Gastroesophageal sphincter (tissue), 4 donors: ENCODE results near the gene APOH. TPM values are rescaled to one million over a fixed set of nuclear protein-coding genes. Genes with fewer than 3 reads are reported as not detected.
A peak's percentile ranks its signal among the peaks of the same experiment; 100 is the strongest.

Experiments
- ATAC-seq: fragments of 150-250 bp; one replicate; pipeline ENCODE4 v1.9.1; 2016; ENCODE audit warnings: mild to moderate bottlenecking, moderate library complexity
- H3K27ac ChIP-seq, 4 donors: fragments of 200-600 bp; sonication (generic) in 3 of 4; 1 replicate in 3 of 4; 2 replicates in 1 of 4; pipeline ENCODE4 v1.5.1; 2016 to 2019
- H3K27me3 ChIP-seq: fragments of 200-600 bp; sonication (generic); one replicate; pipeline ENCODE4 v1.5.1; 2019
- H3K36me3 ChIP-seq, 2 donors: fragments of 200-600 bp; sonication (generic); one replicate each; pipeline ENCODE4 v1.5.1; 2019; ENCODE audit warnings: control low read depth in 1 of 2
- H3K4me1 ChIP-seq, 3 donors: fragments of 200-600 bp; sonication (generic); 1 replicate in 2 of 3; 2 replicates in 1 of 3; pipeline ENCODE4 v1.5.1; 2016 to 2019; ENCODE audit warnings: control low read depth in 2 of 3
- H3K4me3 ChIP-seq, 2 donors: fragments of 200-600 bp; sonication (generic); one replicate each; pipeline ENCODE4 v1.5.1; 2019; ENCODE audit warnings: mild to moderate bottlenecking in 1 of 2, moderate library complexity in 1 of 2
- H3K9me3 ChIP-seq, 3 donors: fragments of 200-600 bp; sonication (generic); one replicate each; pipeline ENCODE4 v1.5.1; 2017 to 2019; ENCODE audit warnings: control low read depth in 2 of 3
- EP300 ChIP-seq: sonication (generic); formaldehyde crosslinking; IDR thresholded peaks from one replicate; pipeline ENCODE4 v1.6.1; 2017; ENCODE audit warnings: antibody characterized with exemption, mild to moderate bottlenecking
- POLR2A ChIP-seq, 2 donors: fragments of 450-650 bp; IDR thresholded peaks; one replicate each; pipeline ENCODE4 v1.6.1; 2017; ENCODE audit warnings: antibody characterized with exemption in 2 of 2, mild to moderate bottlenecking in 2 of 2, moderate library complexity in 1 of 2
- POLR2AphosphoS5 ChIP-seq: sonication (generic); formaldehyde crosslinking; IDR thresholded peaks from one replicate; pipeline ENCODE4 v1.6.1; 2017; ENCODE audit warnings: antibody characterized with exemption
- WGBS, 2 donors: methylation state at CpG; one replicate each; pipeline ENCODE4 v1.1.5; 2018; ENCODE audit warnings: low coverage in 1 of 2; 5-methylcytosine and 5-hydroxymethylcytosine counted together
- total RNA-seq, 4 donors: library from RNA; depleted of rRNA; stranded (reverse); fragments of >200 nt; gene quantifications; one replicate each; pipeline ENCODE4 v1.1.0, GENCODE V29; 2016
- TF ChIP-seq, protein P1 (sequence below), 4 experiments: fragments of 200-600 bp in 2 of 4; fragments of 450-650 bp in 2 of 4; sonication (generic) in 1 of 4; IDR thresholded peaks; one replicate each; pipeline ENCODE4 v1.5.1; 2017 to 2019; ENCODE audit warnings: antibody characterized with exemption in 4 of 4, mild to moderate bottlenecking in 2 of 4, moderate library complexity in 2 of 4

The APOH gene
- total RNA-seq, 4 donors from 2014 or later, result not detected

DNA sequence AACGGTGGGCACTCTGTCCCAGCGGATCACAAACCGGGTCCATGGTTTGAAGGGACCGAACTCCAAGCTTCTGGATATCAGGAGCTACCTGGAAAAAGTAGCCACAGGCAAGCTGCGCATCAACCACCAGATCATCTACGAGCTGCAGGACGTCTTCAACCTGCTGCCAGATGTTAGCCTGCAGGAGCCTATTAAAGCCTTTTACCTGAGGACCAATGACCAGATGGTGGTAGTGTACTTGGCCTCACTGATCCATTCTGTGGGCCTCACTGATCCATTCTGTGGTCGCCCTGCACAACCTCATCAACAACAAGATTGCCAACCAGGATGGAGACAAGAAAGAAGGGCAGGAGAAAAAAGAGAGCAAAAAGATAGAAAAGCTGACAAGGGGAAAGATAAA, 31.0 kb downstream of the APOH start:
- no peaks in the 10 kb centered on the region for H3K27me3 ChIP-seq
- no peaks in the 10 kb centered on the region for H3K36me3 ChIP-seq
- TF ChIP-seq, protein P1, sequence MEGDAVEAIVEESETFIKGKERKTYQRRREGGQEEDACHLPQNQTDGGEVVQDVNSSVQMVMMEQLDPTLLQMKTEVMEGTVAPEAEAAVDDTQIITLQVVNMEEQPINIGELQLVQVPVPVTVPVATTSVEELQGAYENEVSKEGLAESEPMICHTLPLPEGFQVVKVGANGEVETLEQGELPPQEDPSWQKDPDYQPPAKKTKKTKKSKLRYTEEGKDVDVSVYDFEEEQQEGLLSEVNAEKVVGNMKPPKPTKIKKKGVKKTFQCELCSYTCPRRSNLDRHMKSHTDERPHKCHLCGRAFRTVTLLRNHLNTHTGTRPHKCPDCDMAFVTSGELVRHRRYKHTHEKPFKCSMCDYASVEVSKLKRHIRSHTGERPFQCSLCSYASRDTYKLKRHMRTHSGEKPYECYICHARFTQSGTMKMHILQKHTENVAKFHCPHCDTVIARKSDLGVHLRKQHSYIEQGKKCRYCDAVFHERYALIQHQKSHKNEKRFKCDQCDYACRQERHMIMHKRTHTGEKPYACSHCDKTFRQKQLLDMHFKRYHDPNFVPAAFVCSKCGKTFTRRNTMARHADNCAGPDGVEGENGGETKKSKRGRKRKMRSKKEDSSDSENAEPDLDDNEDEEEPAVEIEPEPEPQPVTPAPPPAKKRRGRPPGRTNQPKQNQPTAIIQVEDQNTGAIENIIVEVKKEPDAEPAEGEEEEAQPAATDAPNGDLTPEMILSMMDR (IDR thresholded peaks at IDR 0.05), result no peak
- no peak for TF ChIP-seq POLR2A (IDR thresholded peaks at IDR 0.05)
- no peak for TF ChIP-seq POLR2AphosphoS5
- TF ChIP-seq EP300, result no peak
- H3K4me3 ChIP-seq, result no peak overlapping the region
- no peaks in the 10 kb centered on the region for H3K9me3 ChIP-seq
- ATAC-seq, result no peak
- 70 to 96% methylated on average over 3 to 5 of the region's 8 CpGs for WGBS, 2 donors
- no peak overlapping the region for H3K27ac ChIP-seq
- H3K4me1 ChIP-seq, result no peaks in the 10 kb centered on the region

GRCh38 chr17:66192378-66192687, 36.9 kb downstream of the APOH start:
- H3K4me3 ChIP-seq, result peak overlapping the region; percentile 65 to 92
- peaks cover 0 to 33% (median 14%) of the 10 kb centered on the region in 3 donors for H3K4me1 ChIP-seq
- no peaks in the 10 kb centered on the region for H3K27me3 ChIP-seq
- no peak for ATAC-seq
- no peaks in the 10 kb centered on the region for H3K36me3 ChIP-seq
- H3K27ac ChIP-seq, result peak overlapping the region in 3 of 4 donors; percentile 80 to 90 (median 82)
- H3K9me3 ChIP-seq, result no peaks in the 10 kb centered on the region
- WGBS, 2 donors, result 0 to 2% methylated on average over 1 to 6 of the region's 10 CpGs
- TF ChIP-seq POLR2AphosphoS5 (no peak), POLR2A (IDR thresholded peaks at IDR 0.05) (no peak), EP300 (no peak)
- TF ChIP-seq, protein P1 (IDR thresholded peaks at IDR 0.05), result no peak

DNA sequence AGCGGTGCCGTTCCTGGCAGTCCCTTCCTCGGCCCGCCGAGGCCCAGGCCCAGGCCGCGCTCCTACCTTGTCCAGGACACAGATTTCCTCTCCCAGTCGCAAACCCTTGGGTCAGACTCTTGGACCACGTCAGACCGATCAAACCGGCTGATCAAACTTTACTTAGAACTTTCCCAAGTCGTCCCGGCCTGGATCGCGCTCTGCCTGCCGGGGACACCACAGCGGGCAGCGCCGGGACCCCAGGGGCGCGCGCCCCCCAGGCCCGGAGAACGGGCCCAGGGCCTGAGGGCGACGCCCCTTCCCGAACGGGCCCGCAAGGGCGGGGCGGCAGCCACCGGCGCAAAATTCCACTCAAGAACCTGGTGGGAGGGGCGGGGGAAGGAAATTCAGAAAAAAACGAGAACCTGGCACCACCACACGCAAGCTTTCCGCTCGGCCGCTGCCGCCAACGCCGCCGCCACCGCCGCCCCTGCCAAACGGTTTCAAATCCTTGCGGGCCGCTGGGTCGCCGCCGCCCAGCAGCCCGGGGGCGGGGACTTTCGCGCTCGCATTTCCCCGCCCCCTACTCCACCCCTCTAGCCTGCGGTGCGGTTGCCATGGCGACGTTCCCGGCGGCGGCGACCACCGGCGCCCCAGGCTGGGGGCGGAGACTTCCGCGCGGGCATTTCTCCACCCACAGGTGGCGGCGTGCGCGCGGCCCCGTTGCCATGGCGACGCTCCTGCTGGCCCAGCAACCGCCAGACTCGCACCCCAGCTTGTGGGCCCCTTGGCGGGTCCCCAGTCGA, 37.4 kb downstream of the APOH start, which contains the start of gene CEP112:
Gene CEP112, minus strand, starts transcription at position 541 of the 785 bp plus-strand sequence.
- Histone ChIP-seq H3K36me3 (no peaks in the 10 kb centered on the region), H3K9me3 (no peaks in the 10 kb centered on the region), H3K27ac (peak within 1 kb of the TSS; percentile 1 to 90 (median 81)), H3K4me3 (peak within 1 kb of the TSS; percentile 65 to 92), H3K27me3 (no peaks in the 10 kb centered on the region), H3K4me1 (peaks cover 0 to 33% (median 14%) of the 10 kb centered on the region in 3 donors)
- WGBS, 2 donors, result no CpG with 5 or more reads among the region's 83 CpGs
- TF ChIP-seq, protein P1 (IDR thresholded peaks at IDR 0.05), result peak in 2 of 4 experiments; percentile 11 to 37
- TF ChIP-seq POLR2AphosphoS5, result peak; percentile 12
- TF ChIP-seq EP300, result no peak
- ATAC-seq, result peak; percentile 86

DNA sequence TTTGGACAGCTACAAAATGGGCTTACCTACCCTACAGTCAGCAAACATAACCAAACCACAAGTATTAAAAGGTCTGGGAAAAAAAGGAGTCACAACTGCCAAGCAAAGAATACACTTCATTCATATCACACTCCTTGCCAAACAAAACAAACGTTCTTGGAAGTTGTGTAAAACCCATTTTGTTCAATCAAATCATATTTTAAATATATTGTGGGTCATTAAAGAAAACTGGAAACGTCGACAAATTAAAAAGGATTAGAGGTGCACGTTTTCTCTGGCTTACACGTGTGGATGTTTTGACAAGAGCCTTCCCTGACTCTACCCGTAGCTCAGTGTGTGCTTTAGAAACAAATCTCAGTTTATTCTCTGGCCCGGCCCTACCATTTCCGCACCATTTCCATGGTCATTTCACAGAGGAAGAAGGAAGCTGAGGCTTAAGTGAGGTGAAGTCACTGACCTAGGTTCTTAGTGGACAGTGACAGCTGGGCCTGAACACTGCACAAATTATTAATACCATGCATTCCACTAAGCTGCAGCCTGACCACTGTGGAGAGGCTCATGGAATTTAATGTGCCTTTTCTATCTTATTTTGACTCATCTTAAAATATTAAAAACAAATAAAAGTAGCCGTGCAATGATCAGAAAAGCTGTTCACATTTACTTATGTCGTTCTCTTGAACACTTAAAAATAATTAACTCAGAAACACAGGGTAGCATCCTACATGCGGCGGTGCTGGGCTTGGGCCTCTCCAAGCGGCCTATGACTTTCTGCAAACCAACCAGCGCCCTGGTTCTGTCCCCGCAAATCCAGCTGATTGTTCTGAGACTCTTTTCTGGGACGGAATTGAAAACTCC, 38.2 kb downstream of the APOH start:
- Histone ChIP-seq H3K27me3 (no peaks in the 10 kb centered on the region), H3K36me3 (no peaks in the 10 kb centered on the region), H3K9me3 (no peaks in the 10 kb centered on the region), H3K4me1 (peaks cover 0 to 33% (median 14%) of the 10 kb centered on the region in 3 donors), H3K27ac (peak overlapping the region; percentile 1 to 90 (median 81)), H3K4me3 (peak overlapping the region; percentile 65 to 92)
- peak; percentile 37 for ATAC-seq
- no peak for TF ChIP-seq EP300
- TF ChIP-seq, protein P1 (IDR thresholded peaks at IDR 0.05), result no peak
- TF ChIP-seq POLR2A (IDR thresholded peaks at IDR 0.05), result no peak
- TF ChIP-seq POLR2AphosphoS5, result no peak
- WGBS, 2 donors, result 6 to 9% methylated on average over 9 to 14 of the region's 16 CpGs
